HFF-Myc (cell line): ENCODE measurements around the gene MYB.

Experiments
- DNase-seq: peaks from one replicate; pipeline ENCODE4 v3.0.0-alpha.2; 2011; ENCODE audit warnings: low read depth; ENCODE audit errors: extremely low read depth
- H3K4me3 ChIP-seq: replicated peaks from 2 replicates; pipeline ENCODE4 v1.5.1; 2011; ENCODE audit warnings: low read depth, mild to moderate bottlenecking, control low read depth, low read length
- CTCF ChIP-seq: IDR thresholded peaks from 2 replicates; pipeline ENCODE4 v1.5.1; 2012; ENCODE audit warnings: mild to moderate bottlenecking, low read depth, low read length, control low read depth; ENCODE audit errors: missing control alignments

The MYB gene

GRCh38 chr6:135183002-135183531 is 2.0 kb downstream of the MYB start:
- peak overlapping the region; percentile 54 for H3K4me3 ChIP-seq
- no peak for TF ChIP-seq CTCF
- no peak for DNase-seq

DNA sequence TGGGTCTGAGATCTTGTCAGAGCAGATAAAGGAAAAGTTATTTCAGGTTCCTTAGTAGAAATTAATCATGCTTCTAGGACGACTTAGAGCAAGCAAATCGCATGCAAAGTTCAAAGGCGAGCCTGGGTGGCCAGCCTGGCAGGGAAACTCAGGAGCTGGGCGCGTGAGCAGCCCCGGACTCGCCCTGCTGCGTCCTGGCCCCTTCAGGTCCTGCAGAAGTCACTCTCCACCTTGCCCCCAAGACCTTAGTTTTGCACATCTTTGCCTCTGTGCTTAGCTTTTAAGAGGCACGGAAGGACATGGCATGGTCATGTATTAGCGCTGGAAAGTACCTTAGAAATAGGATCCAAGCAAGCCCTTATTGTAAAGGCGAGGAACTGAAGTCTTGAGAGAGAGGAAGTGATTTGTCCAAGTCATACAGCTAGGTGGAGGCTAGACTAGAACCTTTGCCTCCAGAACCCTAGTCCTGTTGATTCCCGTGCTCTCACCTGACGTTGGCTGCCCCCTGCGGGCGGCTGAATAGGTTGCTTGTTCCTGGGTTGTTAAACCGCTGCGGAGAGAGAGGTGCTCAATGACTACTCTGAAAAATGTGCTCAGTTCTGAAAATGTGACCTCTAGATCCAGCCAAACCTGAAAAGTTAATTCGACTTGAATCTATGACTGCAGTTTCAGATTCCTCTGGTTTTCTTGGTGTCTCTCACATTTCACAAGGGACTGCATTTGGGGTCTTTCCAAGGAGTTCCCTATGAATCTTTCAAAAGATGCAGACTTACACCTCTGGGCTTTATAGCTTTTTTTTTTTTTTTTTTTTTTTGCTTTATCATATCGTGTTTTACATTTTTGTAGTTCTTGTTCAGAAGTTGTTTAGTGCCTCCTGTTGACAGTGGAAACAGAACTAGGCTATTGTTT is 2.7 kb downstream of the MYB start:
- peak; percentile 64 for TF ChIP-seq CTCF
- no peak for DNase-seq

DNA sequence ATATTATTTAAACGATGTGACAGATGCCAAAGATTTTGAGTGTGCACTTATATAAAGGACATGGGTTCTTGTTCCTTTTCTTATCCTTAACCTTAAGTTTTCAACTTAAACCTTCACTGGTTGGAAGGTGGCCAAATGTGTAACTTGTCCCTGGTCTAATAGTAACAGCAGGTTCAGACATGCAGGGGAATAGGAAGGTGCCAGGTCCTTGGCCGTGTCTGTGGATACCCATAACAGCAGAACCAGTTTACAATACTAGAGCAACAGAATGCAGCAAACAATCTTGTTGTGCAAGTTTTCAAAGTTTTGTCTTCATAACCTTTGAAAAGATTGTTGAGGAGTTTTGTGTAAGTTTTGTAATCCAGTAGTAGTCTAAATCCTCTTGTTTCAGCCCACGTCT is 4.4 kb downstream of the MYB start:
- H3K4me3 ChIP-seq = no peak overlapping the region
- no peak for TF ChIP-seq CTCF
- no peak for DNase-seq

More for the DNA sequence above, 2.7 kb downstream of the MYB start:
- no peak overlapping the region for H3K4me3 ChIP-seq

GRCh38 chr6:135186255-135186654 is 5.1 kb downstream of the MYB start:
- TF ChIP-seq CTCF = no peak
- H3K4me3 ChIP-seq = no peak overlapping the region
- DNase-seq = no peak

DNA sequence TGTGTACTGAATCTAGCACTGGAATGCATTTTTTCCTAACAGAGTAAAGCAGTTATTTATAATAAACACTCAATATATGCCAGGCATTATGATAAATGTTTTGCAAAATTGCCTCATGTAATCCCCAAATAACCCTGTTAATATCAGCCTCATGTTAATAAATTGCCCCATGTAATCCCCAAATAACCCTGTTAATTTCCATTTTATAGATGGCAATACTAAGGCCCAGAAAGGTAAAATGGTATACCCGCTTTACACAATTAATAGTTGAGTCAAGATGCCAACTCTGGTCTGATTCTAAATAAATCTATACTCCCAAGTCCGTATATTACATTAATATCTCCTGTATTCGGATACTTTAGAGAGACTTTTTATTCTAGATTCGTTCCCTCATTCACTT is 6.3 kb downstream of the MYB start:
- H3K4me3 ChIP-seq = no peak overlapping the region
- no peak for TF ChIP-seq CTCF
- DNase-seq = no peak

- TF ChIP-seq CTCF = no peak
- DNase-seq = no peak
- H3K4me3 ChIP-seq = no peak overlapping the region
Measured at GRCh38 chr6:135188718-135189117, 7.6 kb downstream of the MYB start.
